GM12878 (cell line): ENCODE measurements around the gene KAZN. TPM values are rescaled to one million over a fixed set of nuclear protein-coding genes. Genes with fewer than 3 reads are reported as not detected.

Experiments
- CREB1 ChIP-seq: IDR thresholded peaks from 2 replicates; pipeline ENCODE4 v1.6.1; 2012; ENCODE audit warnings: low read depth, mild to moderate bottlenecking, inconsistent platforms
- FOXK2 ChIP-seq: fragments of 450-650 bp; IDR thresholded peaks from 2 replicates; pipeline ENCODE4 v1.6.1; 2017; ENCODE audit warnings: mild to moderate bottlenecking, moderate library complexity
- GATAD2B ChIP-seq: fragments of 450-650 bp; conservative IDR thresholded peaks from 2 replicates; pipeline ENCODE4 v1.6.1; 2017; ENCODE audit warnings: low read depth, mild to moderate bottlenecking, moderate library complexity
- HCFC1 ChIP-seq: fragments of 150-350 bp; IDR thresholded peaks from 2 replicates; pipeline ENCODE4 v1.6.1; 2014; ENCODE audit warnings: low read length
- IKZF2 ChIP-seq, 2 experiments: fragments of 450-650 bp; IDR thresholded peaks; 2 replicates each; pipeline ENCODE4 v1.6.1; 2017; ENCODE audit warnings: mild to moderate bottlenecking in 2 of 2, moderate library complexity in 2 of 2
- JUNB ChIP-seq: IDR thresholded peaks from 2 replicates; pipeline ENCODE4 v1.6.1; 2016; ENCODE audit warnings: antibody characterized with exemption, mild to moderate bottlenecking
- MYC ChIP-seq: IDR thresholded peaks from 2 replicates; pipeline ENCODE4 v1.6.1; 2011; ENCODE audit warnings: mild to moderate bottlenecking, low read length, moderate library complexity, inconsistent platforms; ENCODE audit not compliant: insufficient read depth, insufficient replicate concordance, insufficient read length, severe bottlenecking
- NFIC ChIP-seq: IDR thresholded peaks from 2 replicates; pipeline ENCODE4 v1.6.1; 2012; ENCODE audit warnings: low read depth, mild to moderate bottlenecking, inconsistent platforms, low read length, moderate library complexity
- NR2C1 ChIP-seq: fragments of 450-650 bp; IDR thresholded peaks from 2 replicates; pipeline ENCODE4 v1.6.1; 2017; ENCODE audit warnings: antibody characterized with exemption, mild to moderate bottlenecking, moderate library complexity
- NR2F1 ChIP-seq: fragments of 450-650 bp; conservative IDR thresholded peaks from 2 replicates; pipeline ENCODE4 v1.6.1; 2017; ENCODE audit warnings: mild to moderate bottlenecking
- POLR2AphosphoS2 ChIP-seq: IDR thresholded peaks from 2 replicates; pipeline ENCODE4 v1.6.1; 2011; ENCODE audit warnings: low read depth, mild to moderate bottlenecking, low read length, improper control_type of control experiment, moderate library complexity
- SMARCA5 ChIP-seq: fragments of 450-650 bp; IDR thresholded peaks from 2 replicates; pipeline ENCODE4 v1.6.1; 2017; ENCODE audit warnings: mild to moderate bottlenecking
- STAT3 ChIP-seq: IDR thresholded peaks from 2 replicates; pipeline ENCODE4 v1.6.1; 2011; ENCODE audit warnings: low read depth, low read length, improper control_type of control experiment
- YY1 ChIP-seq: IDR thresholded peaks from 2 replicates; pipeline ENCODE4 v1.6.1; 2011; ENCODE audit warnings: low read depth, mild to moderate bottlenecking, low read length
- ZNF622 ChIP-seq: fragments of 450-650 bp; IDR thresholded peaks from 2 replicates; pipeline ENCODE4 v1.6.1; 2017; ENCODE audit warnings: mild to moderate bottlenecking, inconsistent platforms
- polyA plus RNA-seq, 11 experiments: library from polyadenylated mRNA; depleted of rRNA in 4 of 11; unstranded in 6 of 11; stranded (reverse) in 5 of 11; fragments of >200 nt; fragmentation: Nextera tagmentation in 4 of 11; fragmentation: Illumina TruSeq in 1 of 11; extraction: Ambion mirVana in 4 of 11; extraction: Trizol in 1 of 11; gene quantifications; 1 replicate in 1 of 11; 2 replicates in 10 of 11; pipeline versions ENCODE4 v1.2.1 to v1.2.3, GENCODE V29; 2011 to 2016; ENCODE audit warnings: inconsistent platforms in 2 of 11, missing spikeins in 2 of 11, low read depth in 1 of 11
- total RNA-seq, 4 experiments: library from RNA; depleted of rRNA in 3 of 4; stranded (reverse); fragments of >200 nt in 3 of 4; fragmentation: Illumina TruSeq in 1 of 4; extraction: Trizol in 1 of 4; gene quantifications; 2 replicates each; pipeline versions ENCODE4 v1.2.1 to v1.2.3, GENCODE V29; 2013 to 2021
- TF ChIP-seq, protein P1 (sequence below): fragments of 450-650 bp; IDR thresholded peaks from 2 replicates; pipeline ENCODE4 v1.6.1; 2017; ENCODE audit warnings: mild to moderate bottlenecking, low read depth, inconsistent platforms; ENCODE audit not compliant: poor library complexity, severe bottlenecking
- TF ChIP-seq, protein P2 (sequence below), 3 experiments: IDR thresholded peaks in 2 of 3; conservative IDR thresholded peaks in 1 of 3; 2 replicates each; pipeline ENCODE4 v1.5.1; 2011; ENCODE audit warnings: low read depth in 3 of 3, low read length in 3 of 3, mild to moderate bottlenecking in 3 of 3, control low read depth in 2 of 3, moderate library complexity in 2 of 3, inconsistent platforms in 1 of 3, mixed read lengths in 1 of 3; ENCODE audit not compliant: control insufficient read depth in 2 of 3, insufficient read depth in 1 of 3; ENCODE audit errors: extremely low read depth in 1 of 3
- TF ChIP-seq, protein P3 (sequence below): fragments of 450-650 bp; IDR thresholded peaks from 2 replicates; pipeline ENCODE4 v1.6.1; 2018; ENCODE audit warnings: mild to moderate bottlenecking, low read depth, moderate library complexity; ENCODE audit not compliant: partially characterized antibody
- TF ChIP-seq, protein P4 (sequence below): IDR thresholded peaks from 2 replicates; pipeline ENCODE4 v1.6.1; 2012; ENCODE audit warnings: low read length, inconsistent platforms
- TF ChIP-seq, protein P5 (sequence below): fragments of 450-650 bp; IDR thresholded peaks from 2 replicates; pipeline ENCODE4 v1.6.1; 2014; ENCODE audit warnings: mild to moderate bottlenecking

Gene KAZN
- total and polyA plus RNA-seq, 10 of the 15 experiments (the other 5 are each of a cell fraction or from before 2014, with no cell fraction given) = 0.72 to 4.0 (median 1.2) TPM

DNA sequence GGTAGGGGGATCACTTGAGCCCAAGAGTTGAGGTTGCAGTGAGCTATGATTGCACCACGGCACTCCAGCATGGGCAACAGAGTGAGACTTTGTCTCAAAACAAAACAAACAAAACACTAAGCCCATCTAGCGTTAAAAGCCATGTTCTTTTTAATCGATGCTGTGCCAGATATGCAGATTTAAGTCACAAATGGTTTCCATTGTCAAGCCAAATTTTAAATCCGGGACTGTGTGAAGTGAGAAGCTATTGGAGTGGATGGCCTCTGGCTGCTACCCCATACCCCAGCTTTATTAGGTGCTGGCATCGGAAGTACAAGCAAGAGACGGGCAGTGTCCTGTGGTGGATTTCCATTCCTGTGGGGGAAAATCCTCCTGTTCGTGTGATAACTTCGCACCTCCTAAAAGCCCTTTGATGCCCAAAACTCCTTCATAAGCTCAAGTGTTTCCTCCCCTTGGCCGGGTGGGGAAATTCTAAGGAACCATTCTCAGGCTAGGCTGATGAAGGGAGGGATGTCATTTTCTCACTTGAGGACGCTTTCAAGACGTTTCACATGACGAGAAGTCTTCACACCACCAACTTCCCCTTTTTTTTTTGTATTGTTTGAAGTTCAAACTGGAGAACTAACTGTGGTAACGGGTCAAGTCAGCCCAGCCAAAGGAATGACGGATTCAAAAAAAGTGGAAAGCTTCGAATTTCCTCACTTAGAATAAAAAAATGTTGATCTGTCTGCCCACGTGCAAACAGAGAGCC, 140.8 kb downstream of the KAZN start (continued):
- peak; percentile 18; the same call in 1 of the 2 replicates for TF ChIP-seq NFIC
- no peak for TF ChIP-seq JUNB
- TF ChIP-seq ZNF622 = no peak
- TF ChIP-seq POLR2AphosphoS2 = no peak
- TF ChIP-seq YY1 = no peak
- peak; percentile 81 to 85; a peak in 3 of 4 replicates for TF ChIP-seq IKZF2 (IDR thresholded peaks at IDR 0.05)
- no peak for TF ChIP-seq HCFC1
- TF ChIP-seq, protein P1, sequence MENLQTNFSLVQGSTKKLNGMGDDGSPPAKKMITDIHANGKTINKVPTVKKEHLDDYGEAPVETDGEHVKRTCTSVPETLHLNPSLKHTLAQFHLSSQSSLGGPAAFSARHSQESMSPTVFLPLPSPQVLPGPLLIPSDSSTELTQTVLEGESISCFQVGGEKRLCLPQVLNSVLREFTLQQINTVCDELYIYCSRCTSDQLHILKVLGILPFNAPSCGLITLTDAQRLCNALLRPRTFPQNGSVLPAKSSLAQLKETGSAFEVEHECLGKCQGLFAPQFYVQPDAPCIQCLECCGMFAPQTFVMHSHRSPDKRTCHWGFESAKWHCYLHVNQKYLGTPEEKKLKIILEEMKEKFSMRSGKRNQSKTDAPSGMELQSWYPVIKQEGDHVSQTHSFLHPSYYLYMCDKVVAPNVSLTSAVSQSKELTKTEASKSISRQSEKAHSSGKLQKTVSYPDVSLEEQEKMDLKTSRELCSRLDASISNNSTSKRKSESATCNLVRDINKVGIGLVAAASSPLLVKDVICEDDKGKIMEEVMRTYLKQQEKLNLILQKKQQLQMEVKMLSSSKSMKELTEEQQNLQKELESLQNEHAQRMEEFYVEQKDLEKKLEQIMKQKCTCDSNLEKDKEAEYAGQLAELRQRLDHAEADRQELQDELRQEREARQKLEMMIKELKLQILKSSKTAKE = peak; percentile 26
- TF ChIP-seq FOXK2 = no peak
- TF ChIP-seq, protein P2, sequence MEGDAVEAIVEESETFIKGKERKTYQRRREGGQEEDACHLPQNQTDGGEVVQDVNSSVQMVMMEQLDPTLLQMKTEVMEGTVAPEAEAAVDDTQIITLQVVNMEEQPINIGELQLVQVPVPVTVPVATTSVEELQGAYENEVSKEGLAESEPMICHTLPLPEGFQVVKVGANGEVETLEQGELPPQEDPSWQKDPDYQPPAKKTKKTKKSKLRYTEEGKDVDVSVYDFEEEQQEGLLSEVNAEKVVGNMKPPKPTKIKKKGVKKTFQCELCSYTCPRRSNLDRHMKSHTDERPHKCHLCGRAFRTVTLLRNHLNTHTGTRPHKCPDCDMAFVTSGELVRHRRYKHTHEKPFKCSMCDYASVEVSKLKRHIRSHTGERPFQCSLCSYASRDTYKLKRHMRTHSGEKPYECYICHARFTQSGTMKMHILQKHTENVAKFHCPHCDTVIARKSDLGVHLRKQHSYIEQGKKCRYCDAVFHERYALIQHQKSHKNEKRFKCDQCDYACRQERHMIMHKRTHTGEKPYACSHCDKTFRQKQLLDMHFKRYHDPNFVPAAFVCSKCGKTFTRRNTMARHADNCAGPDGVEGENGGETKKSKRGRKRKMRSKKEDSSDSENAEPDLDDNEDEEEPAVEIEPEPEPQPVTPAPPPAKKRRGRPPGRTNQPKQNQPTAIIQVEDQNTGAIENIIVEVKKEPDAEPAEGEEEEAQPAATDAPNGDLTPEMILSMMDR (IDR thresholded peaks at IDR 0.05 in 2 of 3, conservative IDR thresholded peaks at IDR 0.05 in 1 of 3; ENCODE audit: control insufficient read depth in 2 of 3, extremely low read depth in 1 of 3, insufficient read depth in 1 of 3, low read depth in 3 of 3, low read length in 3 of 3) = no peak
- TF ChIP-seq CREB1 = peak; percentile 81
- TF ChIP-seq, protein P3, sequence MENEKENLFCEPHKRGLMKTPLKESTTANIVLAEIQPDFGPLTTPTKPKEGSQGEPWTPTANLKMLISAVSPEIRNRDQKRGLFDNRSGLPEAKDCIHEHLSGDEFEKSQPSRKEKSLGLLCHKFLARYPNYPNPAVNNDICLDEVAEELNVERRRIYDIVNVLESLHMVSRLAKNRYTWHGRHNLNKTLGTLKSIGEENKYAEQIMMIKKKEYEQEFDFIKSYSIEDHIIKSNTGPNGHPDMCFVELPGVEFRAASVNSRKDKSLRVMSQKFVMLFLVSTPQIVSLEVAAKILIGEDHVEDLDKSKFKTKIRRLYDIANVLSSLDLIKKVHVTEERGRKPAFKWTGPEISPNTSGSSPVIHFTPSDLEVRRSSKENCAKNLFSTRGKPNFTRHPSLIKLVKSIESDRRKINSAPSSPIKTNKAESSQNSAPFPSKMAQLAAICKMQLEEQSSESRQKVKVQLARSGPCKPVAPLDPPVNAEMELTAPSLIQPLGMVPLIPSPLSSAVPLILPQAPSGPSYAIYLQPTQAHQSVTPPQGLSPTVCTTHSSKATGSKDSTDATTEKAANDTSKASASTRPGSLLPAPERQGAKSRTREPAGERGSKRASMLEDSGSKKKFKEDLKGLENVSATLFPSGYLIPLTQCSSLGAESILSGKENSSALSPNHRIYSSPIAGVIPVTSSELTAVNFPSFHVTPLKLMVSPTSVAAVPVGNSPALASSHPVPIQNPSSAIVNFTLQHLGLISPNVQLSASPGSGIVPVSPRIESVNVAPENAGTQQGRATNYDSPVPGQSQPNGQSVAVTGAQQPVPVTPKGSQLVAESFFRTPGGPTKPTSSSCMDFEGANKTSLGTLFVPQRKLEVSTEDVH = no peak
- TF ChIP-seq SMARCA5 = no peak
- TF ChIP-seq STAT3 = no peak
- TF ChIP-seq, protein P4, sequence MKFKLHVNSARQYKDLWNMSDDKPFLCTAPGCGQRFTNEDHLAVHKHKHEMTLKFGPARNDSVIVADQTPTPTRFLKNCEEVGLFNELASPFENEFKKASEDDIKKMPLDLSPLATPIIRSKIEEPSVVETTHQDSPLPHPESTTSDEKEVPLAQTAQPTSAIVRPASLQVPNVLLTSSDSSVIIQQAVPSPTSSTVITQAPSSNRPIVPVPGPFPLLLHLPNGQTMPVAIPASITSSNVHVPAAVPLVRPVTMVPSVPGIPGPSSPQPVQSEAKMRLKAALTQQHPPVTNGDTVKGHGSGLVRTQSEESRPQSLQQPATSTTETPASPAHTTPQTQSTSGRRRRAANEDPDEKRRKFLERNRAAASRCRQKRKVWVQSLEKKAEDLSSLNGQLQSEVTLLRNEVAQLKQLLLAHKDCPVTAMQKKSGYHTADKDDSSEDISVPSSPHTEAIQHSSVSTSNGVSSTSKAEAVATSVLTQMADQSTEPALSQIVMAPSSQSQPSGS = peak; percentile 11; the same call in 1 of the 2 replicates
- TF ChIP-seq MYC = no peak
- no peak for TF ChIP-seq GATAD2B
- no peak for TF ChIP-seq NR2C1
- peak; percentile 57; the same call in 1 of the 2 replicates for TF ChIP-seq NR2F1
- TF ChIP-seq, protein P5, sequence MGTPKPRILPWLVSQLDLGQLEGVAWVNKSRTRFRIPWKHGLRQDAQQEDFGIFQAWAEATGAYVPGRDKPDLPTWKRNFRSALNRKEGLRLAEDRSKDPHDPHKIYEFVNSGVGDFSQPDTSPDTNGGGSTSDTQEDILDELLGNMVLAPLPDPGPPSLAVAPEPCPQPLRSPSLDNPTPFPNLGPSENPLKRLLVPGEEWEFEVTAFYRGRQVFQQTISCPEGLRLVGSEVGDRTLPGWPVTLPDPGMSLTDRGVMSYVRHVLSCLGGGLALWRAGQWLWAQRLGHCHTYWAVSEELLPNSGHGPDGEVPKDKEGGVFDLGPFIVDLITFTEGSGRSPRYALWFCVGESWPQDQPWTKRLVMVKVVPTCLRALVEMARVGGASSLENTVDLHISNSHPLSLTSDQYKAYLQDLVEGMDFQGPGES = no peak
